HK-2 (cell line): Measurements from ENCODE around the gene HLCS.

Experiments
- DNase-seq: peaks from one replicate; pipeline ENCODE4 v3.0.0-alpha.2; 2018; ENCODE audit not compliant: unreplicated experiment

Gene HLCS

GRCh38 chr21:36780861-36781260, 185.6 kb downstream of the HLCS start:
- no peak for DNase-seq

- no peak for DNase-seq
Observed at GRCh38 chr21:36776981-36777617, 189.4 kb downstream of the HLCS start.

GRCh38 chr21:36773995-36774394, 192.5 kb downstream of the HLCS start:
- no peak for DNase-seq

GRCh38 chr21:36773117-36773516, 193.4 kb downstream of the HLCS start:
- DNase-seq, result peak; percentile 33

GRCh38 chr21:36769051-36769839, 197.2 kb downstream of the HLCS start:
- DNase-seq, result no peak

- no peak for DNase-seq
Observed at GRCh38 chr21:36768496-36768895, 198.0 kb downstream of the HLCS start.

- no peak for DNase-seq
Observed at GRCh38 chr21:36767096-36767495, 199.4 kb downstream of the HLCS start.

- no peak for DNase-seq
Observed at GRCh38 chr21:36766511-36766910, 200.0 kb downstream of the HLCS start.

- no peak for DNase-seq
Observed at GRCh38 chr21:36765229-36765628, 201.2 kb downstream of the HLCS start.

GRCh38 chr21:36763305-36763704, 203.2 kb downstream of the HLCS start:
- DNase-seq, result no peak

- DNase-seq, result no peak
Observed at GRCh38 chr21:36762642-36763041, 203.8 kb downstream of the HLCS start.

GRCh38 chr21:36761685-36762084, 204.8 kb downstream of the HLCS start:
- no peak for DNase-seq

- DNase-seq, result no peak
Observed at GRCh38 chr21:36759348-36760083, 207.0 kb downstream of the HLCS start.

- DNase-seq, result no peak
Observed at GRCh38 chr21:36757196-36757595, 209.3 kb downstream of the HLCS start.

GRCh38 chr21:36756527-36756926, 209.9 kb downstream of the HLCS start:
- no peak for DNase-seq

GRCh38 chr21:36754241-36754898, 212.1 kb downstream of the HLCS start:
- no peak for DNase-seq

GRCh38 chr21:36753556-36753955, 212.9 kb downstream of the HLCS start:
- no peak for DNase-seq

GRCh38 chr21:36751383-36751782, 215.1 kb downstream of the HLCS start:
- DNase-seq, result no peak

GRCh38 chr21:36750576-36750959, 215.9 kb downstream of the HLCS start:
- no peak for DNase-seq

GRCh38 chr21:36749935-36750575, 216.4 kb downstream of the HLCS start:
- no peak for DNase-seq

GRCh38 chr21:36747815-36748383, 218.6 kb downstream of the HLCS start:
- DNase-seq, result peak; percentile 60
